Kasumi-1 (cell line): ENCODE results near the gene NCKAP5.

Experiments used
- DNase-seq, 2 experiments: peaks; one replicate each; lab custom pipeline; 2025; lab: John Stamatoyannopoulos, UW

The NCKAP5 gene

DNA sequence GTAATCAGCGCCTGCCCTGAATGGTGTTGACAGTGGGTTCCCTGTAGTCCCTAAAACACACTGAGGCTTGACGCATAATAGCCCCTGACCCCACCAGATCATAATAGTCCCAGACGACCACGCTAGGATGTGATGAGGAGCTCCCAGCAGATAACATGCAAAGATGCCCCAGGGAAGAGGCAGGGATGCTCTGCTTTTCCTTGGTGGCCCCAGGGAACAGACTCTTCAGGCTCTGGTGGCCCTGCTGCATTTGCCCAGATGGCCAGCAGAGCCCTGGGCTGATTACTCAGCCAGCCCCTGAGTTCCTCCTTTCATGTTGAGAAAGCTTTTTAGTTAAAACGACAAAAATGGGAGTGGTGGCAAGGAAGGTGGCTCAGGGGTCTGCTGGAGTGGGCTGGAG, 5.9 kb upstream of the NCKAP5 start:
- no peak for DNase-seq

GRCh38 chr2:133573491-133574162, 5.4 kb upstream of the NCKAP5 start:
- DNase-seq = no peak

- no peak for DNase-seq
These were observed 3.0 kb upstream of the NCKAP5 start for GRCh38 chr2:133571249-133571648.

GRCh38 chr2:133570542-133570941, 2.3 kb upstream of the NCKAP5 start:
- DNase-seq = no peak

- no peak for DNase-seq
These were observed 1.1 kb upstream of the NCKAP5 start for GRCh38 chr2:133569286-133569830.

GRCh38 chr2:133568598-133568997, 335 bp upstream of the NCKAP5 start:
- no peak for DNase-seq

- DNase-seq = no peak
These were observed 5.7 kb downstream of the NCKAP5 start for GRCh38 chr2:133562558-133562957.

DNA sequence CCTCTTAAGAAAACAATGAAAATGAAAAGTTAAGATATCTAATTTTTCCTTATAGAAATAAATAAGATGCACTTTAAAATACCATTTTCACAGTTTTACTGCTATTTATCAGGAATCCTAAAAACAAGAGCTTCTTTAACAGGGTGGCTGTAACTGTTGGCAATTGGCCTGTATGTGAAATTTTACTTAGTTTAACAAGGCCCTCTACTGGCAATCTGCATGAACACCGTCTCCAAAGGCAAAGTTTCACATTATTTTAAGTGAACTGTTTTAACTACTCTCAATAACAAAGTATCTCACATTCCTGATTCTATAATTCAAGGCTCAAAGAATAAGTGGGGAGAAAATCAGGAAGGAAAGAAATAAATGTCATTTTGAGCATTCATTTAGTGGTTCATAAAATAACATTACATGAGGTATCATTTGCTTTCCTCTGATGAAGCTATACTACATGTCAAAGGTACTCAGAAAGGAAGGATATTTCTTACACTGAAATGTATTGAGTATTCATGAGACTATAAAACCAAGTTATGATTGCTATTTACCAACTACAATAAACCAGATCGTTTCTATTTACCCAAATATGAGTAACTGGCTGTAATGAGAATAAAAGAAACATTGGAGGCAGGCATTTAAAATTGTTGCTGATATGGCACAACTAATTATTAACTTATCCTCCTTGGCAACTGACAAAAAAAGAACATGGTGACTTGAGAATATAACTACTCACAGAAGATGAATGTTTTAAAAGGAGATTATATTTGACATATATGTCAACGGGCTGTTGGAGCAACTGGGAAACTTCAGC, 7.0 kb downstream of the NCKAP5 start:
- DNase-seq = peak; percentile 61 to 76

DNA sequence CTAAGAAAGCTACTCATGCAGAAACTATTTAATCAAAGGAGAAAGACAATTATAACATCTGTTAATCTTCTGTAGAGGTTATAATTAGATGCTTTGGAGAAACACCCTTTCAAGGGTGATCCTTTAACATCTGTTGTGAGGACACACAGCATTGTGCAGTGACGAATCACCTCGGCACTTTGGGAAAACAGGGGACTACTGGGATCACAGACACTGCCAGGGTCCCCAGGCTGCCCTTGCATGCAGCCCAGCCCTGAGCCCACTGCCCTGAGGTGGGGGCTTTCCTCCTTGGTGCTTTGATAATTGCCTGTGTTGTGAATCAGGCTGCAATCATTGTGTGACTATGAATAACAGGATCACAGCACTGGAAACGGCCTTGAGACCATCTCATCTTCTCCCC, 10.6 kb downstream of the NCKAP5 start:
- DNase-seq = no peak

DNA sequence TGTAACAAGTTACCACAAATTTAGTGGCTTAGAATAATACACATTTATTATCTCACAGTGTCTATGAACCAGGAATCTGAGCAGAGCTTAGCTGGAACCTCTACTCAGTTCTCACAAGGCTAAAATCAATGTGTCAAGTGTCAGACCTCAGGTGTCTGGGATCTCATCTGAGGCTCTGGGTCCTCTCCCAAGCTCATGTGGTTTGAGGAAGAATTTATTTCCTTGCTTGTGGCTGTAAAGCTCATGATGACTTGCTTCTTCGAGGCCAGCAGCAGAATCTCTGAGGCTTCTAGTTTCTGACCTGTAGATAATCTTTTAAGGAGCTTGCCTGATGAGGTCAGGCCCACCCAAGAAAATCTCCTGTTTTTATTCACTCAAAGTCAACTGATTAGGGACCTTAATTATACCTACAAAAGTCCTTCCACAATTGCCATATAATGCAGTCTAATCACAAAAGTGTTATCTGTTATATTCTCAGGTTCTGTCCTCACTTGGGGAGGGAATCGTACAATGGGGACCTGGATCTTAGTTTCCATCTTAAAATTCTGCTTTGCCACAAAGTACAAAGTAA, 14.3 kb downstream of the NCKAP5 start:
- DNase-seq = no peak

DNA sequence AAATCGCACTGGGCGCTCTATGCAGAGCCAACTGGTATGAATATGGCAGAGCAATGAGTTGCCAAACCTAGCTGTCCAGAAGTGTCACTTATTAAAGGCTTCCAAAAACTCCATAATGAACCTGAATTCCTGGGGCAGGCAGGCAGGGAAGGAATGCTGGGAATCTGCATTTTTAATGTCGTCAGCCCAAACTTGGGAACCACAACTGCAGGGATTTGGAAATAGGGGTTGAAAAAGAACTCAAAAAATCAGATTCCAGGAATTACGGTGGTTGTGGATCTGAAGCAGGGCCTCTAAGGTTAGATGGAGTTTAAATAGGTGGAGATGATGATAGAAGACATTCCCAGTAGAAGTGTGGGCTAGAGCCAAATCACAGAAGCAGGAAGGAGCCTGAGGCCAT, 15.0 kb downstream of the NCKAP5 start:
- DNase-seq = no peak

GRCh38 chr2:133552821-133553220, 15.4 kb downstream of the NCKAP5 start:
- DNase-seq = no peak

DNA sequence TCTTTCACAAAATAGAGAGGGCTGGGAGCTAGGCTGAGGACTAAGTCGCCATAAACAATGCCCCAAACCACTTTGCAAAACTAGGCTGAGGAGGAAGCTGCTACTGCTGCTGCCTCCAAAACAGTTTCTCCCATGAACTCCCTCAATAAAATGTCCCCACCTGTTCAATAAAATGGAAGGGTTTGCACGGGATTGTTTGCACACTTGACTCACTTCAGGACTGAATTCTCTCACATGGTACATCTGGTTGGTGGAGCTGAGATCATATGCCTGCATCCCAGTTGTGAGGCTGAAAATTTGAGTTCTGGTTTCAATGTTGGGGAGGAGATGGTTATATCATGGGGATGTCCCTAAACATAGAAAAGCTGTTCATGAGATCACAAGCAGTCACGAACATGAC, 26.5 kb downstream of the NCKAP5 start:
- no peak for DNase-seq

- DNase-seq = no peak
These were observed 26.9 kb downstream of the NCKAP5 start for GRCh38 chr2:133541376-133541775.

DNA sequence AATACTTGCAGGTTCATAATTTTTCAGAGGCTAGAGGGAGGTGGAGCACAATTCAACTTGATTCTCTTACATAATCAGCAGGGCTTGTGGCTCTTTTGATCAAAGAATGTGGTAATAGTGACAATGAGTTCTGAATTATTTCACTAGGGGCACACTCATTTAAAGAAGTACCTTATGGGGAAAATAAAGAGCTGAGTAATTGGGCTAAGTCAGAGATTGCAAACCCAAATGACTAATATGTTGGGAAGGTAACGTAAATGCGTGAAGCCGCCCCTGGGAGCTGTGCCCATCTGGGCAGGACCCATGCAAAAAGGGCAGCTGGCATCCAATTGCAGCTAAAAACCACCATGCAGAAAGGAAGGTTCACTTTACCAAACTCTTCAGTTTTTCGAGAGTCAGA, 35.3 kb downstream of the NCKAP5 start:
- no peak for DNase-seq

- DNase-seq = no peak
These were observed 36.9 kb downstream of the NCKAP5 start for GRCh38 chr2:133531382-133531781.

- no peak for DNase-seq
These were observed 37.6 kb downstream of the NCKAP5 start for GRCh38 chr2:133530645-133531044.

GRCh38 chr2:133526530-133527300, 41.5 kb downstream of the NCKAP5 start:
- no peak for DNase-seq

DNA sequence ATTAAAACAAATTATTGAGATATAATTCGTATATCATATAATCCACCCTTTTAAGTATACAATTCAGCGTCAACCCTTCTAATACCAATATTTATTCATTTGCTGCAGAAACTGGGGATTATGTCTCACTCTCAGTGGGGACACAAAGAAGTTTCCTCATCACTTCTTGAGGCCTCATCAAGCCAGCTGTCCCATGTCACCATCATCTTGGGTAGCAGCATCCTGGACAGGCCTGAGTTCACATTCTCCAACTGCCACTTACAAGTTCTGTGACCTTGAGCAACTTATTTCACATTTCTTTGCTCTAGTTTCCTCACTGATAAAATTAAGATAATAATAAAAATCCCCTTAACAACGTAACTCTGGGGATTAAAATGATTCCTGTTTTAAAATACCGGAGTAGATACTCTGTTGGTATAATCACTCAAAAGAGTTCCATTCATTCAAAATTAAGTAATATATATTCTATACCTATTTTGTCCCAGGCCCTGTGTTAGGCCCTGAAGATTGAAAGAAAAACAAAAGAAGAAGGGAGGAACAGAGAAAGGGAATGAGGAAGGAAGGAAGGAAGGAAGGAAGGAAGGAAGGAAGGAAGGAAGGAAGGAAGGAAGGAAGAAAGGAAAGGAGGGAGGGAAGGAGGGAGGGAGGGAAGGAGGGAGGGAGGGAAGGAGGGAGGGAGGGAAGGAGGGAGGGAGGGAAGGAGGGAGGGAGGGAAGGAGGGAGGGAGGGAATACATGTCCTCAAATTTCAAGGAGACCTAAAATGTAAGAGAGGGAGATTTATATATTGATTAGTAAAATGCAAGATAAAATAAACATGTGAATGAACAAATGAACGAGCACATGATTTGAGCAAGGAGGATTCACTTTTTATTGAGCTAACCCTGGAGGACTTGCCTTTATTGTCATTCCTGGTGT, 42.4 kb downstream of the NCKAP5 start:
- no peak for DNase-seq

- no peak for DNase-seq
These were observed 43.2 kb downstream of the NCKAP5 start for GRCh38 chr2:133525090-133525489.

DNA sequence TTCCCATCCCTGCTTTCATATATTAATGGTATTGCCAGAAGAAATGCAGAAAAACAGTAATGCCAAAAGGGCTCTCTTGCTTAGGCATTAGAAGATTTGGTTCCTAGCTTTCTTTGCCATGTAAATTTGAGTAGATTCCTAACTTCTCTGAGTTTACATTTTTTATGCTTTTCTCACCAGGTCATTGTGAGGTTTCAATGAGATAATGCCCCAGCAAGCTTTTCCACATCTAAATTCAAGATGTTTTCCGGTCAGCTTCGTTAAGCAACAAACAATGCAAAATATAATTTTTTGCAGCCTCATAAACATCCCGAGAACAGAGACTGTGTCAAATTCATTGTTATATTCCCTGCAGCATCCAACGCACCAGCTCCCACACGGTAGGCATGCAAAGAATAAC, 44.9 kb downstream of the NCKAP5 start:
- DNase-seq = no peak
